Neural progenitor cell (in vitro differentiated cells): ENCODE measurements around the gene BCAR1. TPM values are rescaled to one million over a fixed set of nuclear protein-coding genes. Genes with fewer than 3 reads are reported as not detected.

Source experiments
- DNase-seq: peaks from one replicate; pipeline ENCODE4 v3.0.0-alpha.2; 2016; ENCODE audit warnings: low spot score
- H2AFZ ChIP-seq: fragments of 200-600 bp; sonication (generic); replicated peaks from 2 replicates; pipeline ENCODE4 v1.6.1; 2016; ENCODE audit warnings: antibody characterized with exemption
- H3F3A ChIP-seq: fragments of 200-600 bp; sonication (generic); 2 replicates; pipeline ENCODE4 v1.6.1; 2016; ENCODE audit warnings: antibody characterized with exemption, low read depth
- H3K27ac ChIP-seq: fragments of 200-600 bp; sonication (generic); 2 replicates; pipeline ENCODE4 v1.5.1; 2016; ENCODE audit warnings: mild to moderate bottlenecking
- H3K27me3 ChIP-seq: fragments of 200-600 bp; sonication (generic); 2 replicates; pipeline ENCODE4 v1.6.1; 2016; ENCODE audit warnings: mild to moderate bottlenecking, moderate library complexity
- H3K36me3 ChIP-seq: fragments of 200-600 bp; sonication (generic); 2 replicates; pipeline ENCODE4 v1.5.1; 2016
- H3K4me1 ChIP-seq: fragments of 200-600 bp; sonication (generic); 2 replicates; pipeline ENCODE4 v1.6.1; 2016; ENCODE audit warnings: mixed run types
- H3K4me2 ChIP-seq: fragments of 200-600 bp; sonication (generic); 2 replicates; pipeline ENCODE4 v1.6.1; 2016
- H3K4me3 ChIP-seq: fragments of 200-600 bp; sonication (generic); 2 replicates; pipeline ENCODE4 v1.5.1; 2016
- H3K79me2 ChIP-seq: fragments of 200-600 bp; sonication (generic); 2 replicates; pipeline ENCODE4 v1.6.1; 2016; ENCODE audit warnings: low read depth
- H3K9ac ChIP-seq: fragments of 200-600 bp; sonication (generic); 2 replicates; pipeline ENCODE4 v1.6.1; 2016
- H3K9me3 ChIP-seq: fragments of 200-600 bp; sonication (generic); 2 replicates; pipeline ENCODE4 v1.5.1; 2016; ENCODE audit warnings: low read depth
- H4K20me1 ChIP-seq: fragments of 200-600 bp; sonication (generic); 2 replicates; pipeline ENCODE4 v1.6.1; 2016; ENCODE audit warnings: low read depth
- H3K27ac Mint-ChIP-seq: 3 replicates; pipeline ENCODE4 v1.8.0; 2021; ENCODE audit warnings: mixed read lengths
- H3K27me3 Mint-ChIP-seq: 2 replicates; pipeline ENCODE4 v1.8.0; 2022; ENCODE audit warnings: low read depth, mild to moderate bottlenecking, inconsistent platforms, moderate library complexity, mixed read lengths; ENCODE audit not compliant: insufficient read depth
- H3K36me3 Mint-ChIP-seq: 3 replicates; pipeline ENCODE4 v1.8.0; 2021; ENCODE audit warnings: mixed read lengths
- H3K4me1 Mint-ChIP-seq: 3 replicates; pipeline ENCODE4 v1.8.0; 2021; ENCODE audit warnings: mixed read lengths
- H3K4me3 Mint-ChIP-seq: 3 replicates; pipeline ENCODE4 v1.8.0; 2021; ENCODE audit warnings: mild to moderate bottlenecking, moderate library complexity, mixed read lengths
- H3K9me3 Mint-ChIP-seq: 3 replicates; pipeline ENCODE4 v1.8.0; 2020; ENCODE audit warnings: mixed read lengths
- CTCF ChIP-seq: fragments of 200-600 bp; sonication (generic); IDR thresholded peaks from 2 replicates; pipeline ENCODE4 v1.5.1; 2017; ENCODE audit warnings: antibody characterized with exemption, mild to moderate bottlenecking
- EZH2 ChIP-seq: fragments of 200-600 bp; sonication (generic); IDR thresholded peaks from 2 replicates; pipeline ENCODE4 v1.6.1; 2017; ENCODE audit warnings: antibody characterized with exemption, mild to moderate bottlenecking, moderate library complexity
- EZH2phosphoT487 ChIP-seq: fragments of 200-600 bp; sonication (generic); IDR thresholded peaks from 2 replicates; pipeline ENCODE4 v1.6.1; 2017; ENCODE audit warnings: antibody characterized with exemption
- total RNA-seq: library from RNA; depleted of rRNA; stranded (reverse); fragments of >200 nt; gene quantifications from 2 replicates; pipeline ENCODE4 v1.2.3, GENCODE V29; 2015; ENCODE audit warnings: low replicate concordance

Gene BCAR1
- total RNA-seq, 1 donor from 2014 or later = 10.9 TPM

DNA sequence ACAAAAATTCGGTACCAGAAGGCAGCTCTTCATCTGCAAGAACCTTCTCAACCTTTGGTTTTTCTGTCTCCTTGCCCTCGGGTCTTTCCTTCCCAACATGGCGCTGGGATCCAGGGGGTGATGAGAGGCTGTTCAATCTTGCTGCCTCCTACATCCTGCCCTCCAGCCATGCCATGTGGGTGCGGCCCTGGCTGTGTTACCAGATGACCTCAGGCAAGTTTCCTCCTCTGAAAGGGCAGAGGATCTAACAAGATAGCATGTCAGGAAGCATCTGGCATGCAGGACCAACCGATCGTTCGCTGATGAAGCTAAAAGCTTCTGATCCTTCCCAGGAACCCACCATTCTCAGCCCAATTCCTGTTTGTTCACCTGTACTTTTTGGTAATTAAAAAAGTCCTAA, 36.8 kb upstream of the BCAR1 start:
- Histone ChIP-seq H3K4me3 (no peak overlapping the region), H3K9me3 (no peaks in the 10 kb centered on the region), H3K4me2 (no peak overlapping the region), H3K4me1 (peaks cover 9% of the 10 kb centered on the region), H3K27me3 (no peaks in the 10 kb centered on the region), H3K79me2 (no peaks in the 10 kb centered on the region), H3F3A (no peaks in the 10 kb centered on the region), H3K27ac (no peak overlapping the region), H2AFZ (no peak overlapping the region), H3K36me3 (no peaks in the 10 kb centered on the region), H4K20me1 (peaks cover 2% of the 10 kb centered on the region), H3K9ac (no peak overlapping the region)
- Mint-ChIP-seq H3K27me3 (peaks cover 4% of the 10 kb centered on the region), H3K4me3 (no peak overlapping the region), H3K36me3 (peaks cover 21% of the 10 kb centered on the region), H3K9me3 (peaks cover 5% of the 10 kb centered on the region), H3K27ac (peak overlapping the region; percentile 62), H3K4me1 (peaks cover 8% of the 10 kb centered on the region)
- no peak for DNase-seq
- TF ChIP-seq CTCF (no peak), EZH2 (no peak), EZH2phosphoT487 (no peak)

DNA sequence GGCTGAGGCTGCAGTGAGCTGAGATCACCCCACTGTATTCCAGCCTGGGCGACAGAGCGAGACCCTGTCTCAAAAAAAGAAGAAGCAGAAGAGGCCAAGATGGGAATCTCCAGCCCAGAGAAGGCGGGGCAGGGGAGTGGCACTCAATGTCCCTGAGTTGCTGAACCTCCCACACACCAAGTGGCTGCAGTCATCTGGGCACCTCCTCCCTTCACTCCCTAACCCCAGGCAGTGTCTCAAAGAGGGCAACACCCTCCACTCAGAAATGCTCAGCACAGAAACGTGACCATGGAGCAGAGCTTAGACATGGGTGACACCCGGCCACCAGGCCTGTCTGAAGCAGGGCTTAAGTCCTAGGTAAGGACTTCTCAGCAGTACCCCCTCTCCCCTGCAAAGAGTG, 36.3 kb upstream of the BCAR1 start:
- H3K4me2 ChIP-seq = no peak overlapping the region

GRCh38 chr16:75286389-75286788, 35.0 kb upstream of the BCAR1 start:
- Histone ChIP-seq H3K4me1 (peaks cover 9% of the 10 kb centered on the region), H3K9ac (no peak overlapping the region), H3K9me3 (no peaks in the 10 kb centered on the region), H3K79me2 (no peaks in the 10 kb centered on the region), H3K27ac (no peak overlapping the region), H3K36me3 (no peaks in the 10 kb centered on the region), H3K27me3 (no peaks in the 10 kb centered on the region), H2AFZ (no peak overlapping the region), H4K20me1 (peaks cover 6% of the 10 kb centered on the region), H3K4me2 (no peak overlapping the region), H3K4me3 (no peak overlapping the region), H3F3A (no peaks in the 10 kb centered on the region)
- peaks cover 5% of the 10 kb centered on the region for H3K9me3 Mint-ChIP-seq
- no peak for TF ChIP-seq EZH2phosphoT487
- no peak for TF ChIP-seq CTCF
- TF ChIP-seq EZH2 = no peak
- no peak overlapping the region for H3K27ac Mint-ChIP-seq
- H3K4me1 Mint-ChIP-seq = peaks cover 14% of the 10 kb centered on the region
- peaks cover 18% of the 10 kb centered on the region for H3K36me3 Mint-ChIP-seq
- no peak overlapping the region for H3K4me3 Mint-ChIP-seq
- H3K27me3 Mint-ChIP-seq = peaks cover 4% of the 10 kb centered on the region
- DNase-seq = no peak

More for the DNA sequence above, 36.3 kb upstream of the BCAR1 start:
- Mint-ChIP-seq H3K4me3 (no peak overlapping the region), H3K9me3 (peaks cover 5% of the 10 kb centered on the region), H3K27me3 (peaks cover 4% of the 10 kb centered on the region), H3K4me1 (peaks cover 9% of the 10 kb centered on the region), H3K36me3 (peaks cover 21% of the 10 kb centered on the region), H3K27ac (no peak overlapping the region)
- Histone ChIP-seq H3K9ac (no peak overlapping the region), H3K27ac (no peak overlapping the region), H3K4me1 (peaks cover 9% of the 10 kb centered on the region), H3K79me2 (no peaks in the 10 kb centered on the region), H2AFZ (no peak overlapping the region), H3K27me3 (no peaks in the 10 kb centered on the region), H3K4me3 (no peak overlapping the region), H3K36me3 (no peaks in the 10 kb centered on the region), H3F3A (no peaks in the 10 kb centered on the region), H3K9me3 (no peaks in the 10 kb centered on the region), H4K20me1 (peaks cover 4% of the 10 kb centered on the region)
- TF ChIP-seq EZH2 (no peak), EZH2phosphoT487 (no peak), CTCF (no peak)
- no peak for DNase-seq
